HEK293 (cell line): Measurements from ENCODE around the gene SPEG.

Source experiments
- CTCF ChIA-PET: fragments of 350-600 bp; formaldehyde crosslinking; extraction: SDS; loops from one replicate; lab custom pipeline; 2021; ENCODE audit warnings: antibody characterized with exemption; lab: Yijun Ruan, JAX
- POLR2A ChIA-PET: fragments of 300-600 bp; formaldehyde crosslinking; extraction: SDS; loops from one replicate; lab custom pipeline; 2020; ENCODE audit warnings: antibody characterized with exemption, inconsistent platforms; lab: Yijun Ruan, JAX
- H3K27ac ChIP-seq: fragments of 200-500 bp; sonication (Bioruptor generic); 2 replicates; pipeline ENCODE4 v1.5.1; 2014; ENCODE audit warnings: low read depth, low read length, control low read depth, inconsistent platforms; ENCODE audit errors: extremely low read depth
- H3K36me3 ChIP-seq, 2 experiments: fragments of 200-500 bp in 1 of 2; sonication (Bioruptor generic) in 1 of 2; 1 replicate in 1 of 2; 2 replicates in 1 of 2; pipeline ENCODE4 v1.5.1; 2014 to 2017; ENCODE audit warnings: inconsistent platforms in 2 of 2, low read length in 2 of 2; ENCODE audit not compliant: control insufficient read depth in 2 of 2, insufficient read depth in 1 of 2
- H3K4me1 ChIP-seq: fragments of 200-500 bp; sonication (Bioruptor generic); 2 replicates; pipeline ENCODE4 v1.5.1; 2014; ENCODE audit warnings: mild to moderate bottlenecking, low read length, inconsistent platforms; ENCODE audit not compliant: control insufficient read depth, insufficient read depth
- H3K4me3 ChIP-seq: 2 replicates; pipeline ENCODE4 v1.5.1; 2011; ENCODE audit warnings: low read depth, mild to moderate bottlenecking, control low read depth, low read length, moderate library complexity
- H3K9me3 ChIP-seq: fragments of 200-500 bp; sonication (Bioruptor generic); 2 replicates; pipeline ENCODE4 v1.5.1; 2014; ENCODE audit warnings: low read depth, low read length, inconsistent platforms; ENCODE audit not compliant: control insufficient read depth, insufficient read depth
- FEZF1 ChIP-seq: fragments of 450-650 bp; formaldehyde crosslinking; IDR thresholded peaks from 2 replicates; pipeline ENCODE4 v1.5.1; 2016; ENCODE audit warnings: missing biosample characterization, missing genetic modification characterization
- GLI4 ChIP-seq: fragments of 450-650 bp; formaldehyde crosslinking; IDR thresholded peaks from 2 replicates; pipeline ENCODE4 v1.5.1; 2016; ENCODE audit warnings: missing biosample characterization, missing genetic modification characterization
- INSM2 ChIP-seq: fragments of 450-650 bp; formaldehyde crosslinking; IDR thresholded peaks from 2 replicates; pipeline ENCODE4 v1.5.1; 2016; ENCODE audit warnings: missing biosample characterization, missing genetic modification characterization
- KLF10 ChIP-seq: fragments of 450-650 bp; IDR thresholded peaks from 2 replicates; pipeline ENCODE4 v1.5.1; 2018; ENCODE audit warnings: missing biosample characterization, mild to moderate bottlenecking, missing genetic modification characterization
- KLF17 ChIP-seq: fragments of 450-650 bp; formaldehyde crosslinking; IDR thresholded peaks from 2 replicates; pipeline ENCODE4 v1.5.1; 2016; ENCODE audit warnings: missing biosample characterization, missing genetic modification characterization
- MZF1 ChIP-seq: fragments of 450-650 bp; formaldehyde crosslinking; IDR thresholded peaks from 2 replicates; pipeline ENCODE4 v1.5.1; 2017; ENCODE audit warnings: missing biosample characterization, missing genetic modification characterization, borderline replicate concordance
- SCRT2 ChIP-seq: fragments of 450-650 bp; formaldehyde crosslinking; IDR thresholded peaks from 2 replicates; pipeline ENCODE4 v1.5.1; 2016; ENCODE audit warnings: missing biosample characterization, missing genetic modification characterization
- SETDB1 ChIP-seq: IDR thresholded peaks from one replicate; pipeline ENCODE4 v1.6.1; 2017; ENCODE audit warnings: mild to moderate bottlenecking, low read length, moderate library complexity, mixed read lengths; ENCODE audit not compliant: insufficient read length
- ZBTB6 ChIP-seq: fragments of 450-650 bp; formaldehyde crosslinking; IDR thresholded peaks from 2 replicates; pipeline ENCODE4 v1.5.1; 2017; ENCODE audit warnings: missing biosample characterization, missing genetic modification characterization
- ZEB2 ChIP-seq: fragments of 450-650 bp; formaldehyde crosslinking; IDR thresholded peaks from 2 replicates; pipeline ENCODE4 v1.5.1; 2016; ENCODE audit warnings: missing biosample characterization, missing genetic modification characterization
- ZFP3 ChIP-seq: fragments of 450-650 bp; formaldehyde crosslinking; IDR thresholded peaks from 2 replicates; pipeline ENCODE4 v1.5.1; 2016; ENCODE audit warnings: low read depth, missing biosample characterization, missing genetic modification characterization
- ZNF157 ChIP-seq: fragments of 450-650 bp; formaldehyde crosslinking; IDR thresholded peaks from 2 replicates; pipeline ENCODE4 v1.5.1; 2016; ENCODE audit warnings: missing biosample characterization, missing genetic modification characterization
- ZNF19 ChIP-seq: fragments of 450-650 bp; formaldehyde crosslinking; IDR thresholded peaks from 2 replicates; pipeline ENCODE4; 2016; ENCODE audit warnings: missing biosample characterization, missing genetic modification characterization, low read depth
- ZNF2 ChIP-seq: fragments of 450-650 bp; formaldehyde crosslinking; IDR thresholded peaks from 2 replicates; pipeline ENCODE4 v1.5.1; 2016; ENCODE audit warnings: missing biosample characterization, missing genetic modification characterization
- ZNF23 ChIP-seq: fragments of 450-650 bp; formaldehyde crosslinking; IDR thresholded peaks from 2 replicates; pipeline ENCODE4 v1.5.1; 2016; ENCODE audit warnings: missing biosample characterization, missing genetic modification characterization, borderline replicate concordance
- ZNF26 ChIP-seq: fragments of 450-650 bp; formaldehyde crosslinking; IDR thresholded peaks from 2 replicates; pipeline ENCODE4 v1.5.1; 2016; ENCODE audit warnings: missing biosample characterization, missing genetic modification characterization
- ZNF274 ChIP-seq, 2 experiments: fragments of 200-500 bp in 1 of 2; fragments of 450-650 bp in 1 of 2; sonication (Bioruptor generic) in 1 of 2; formaldehyde crosslinking in 1 of 2; IDR thresholded peaks; 2 replicates each; pipeline versions ENCODE4 v1.5.1 to v1.6.1; 2014 to 2016; ENCODE audit warnings: borderline replicate concordance in 1 of 2, inconsistent platforms in 1 of 2, low read length in 1 of 2, missing biosample characterization in 1 of 2, missing genetic modification characterization in 1 of 2
- ZNF354C ChIP-seq: fragments of 450-650 bp; formaldehyde crosslinking; IDR thresholded peaks from 2 replicates; pipeline ENCODE4 v1.5.1; 2016; ENCODE audit warnings: missing biosample characterization, missing genetic modification characterization, low read depth, borderline replicate concordance
- ZNF433 ChIP-seq: fragments of 450-650 bp; formaldehyde crosslinking; IDR thresholded peaks from 2 replicates; pipeline ENCODE4 v1.5.1; 2016; ENCODE audit warnings: missing biosample characterization, missing genetic modification characterization, low read depth
- ZNF510 ChIP-seq: fragments of 450-650 bp; formaldehyde crosslinking; IDR thresholded peaks from 2 replicates; pipeline ENCODE4 v1.5.1; 2018; ENCODE audit warnings: mild to moderate bottlenecking, missing genetic modification characterization, missing biosample characterization; ENCODE audit not compliant: insufficient replicate concordance
- ZNF529 ChIP-seq: fragments of 450-650 bp; formaldehyde crosslinking; IDR thresholded peaks from 2 replicates; pipeline ENCODE4 v1.5.1; 2017; ENCODE audit warnings: missing genetic modification characterization, missing biosample characterization; ENCODE audit not compliant: insufficient replicate concordance
- ZNF777 ChIP-seq: fragments of 450-650 bp; formaldehyde crosslinking; IDR thresholded peaks from 2 replicates; pipeline ENCODE4 v1.5.1; 2017; ENCODE audit warnings: missing biosample characterization, missing genetic modification characterization, borderline replicate concordance
- TF ChIP-seq, protein P1 (sequence below): fragments of 450-650 bp; formaldehyde crosslinking; IDR thresholded peaks from 2 replicates; pipeline ENCODE4 v1.5.1; 2016; ENCODE audit warnings: missing biosample characterization, missing genetic modification characterization

The SPEG gene

DNA sequence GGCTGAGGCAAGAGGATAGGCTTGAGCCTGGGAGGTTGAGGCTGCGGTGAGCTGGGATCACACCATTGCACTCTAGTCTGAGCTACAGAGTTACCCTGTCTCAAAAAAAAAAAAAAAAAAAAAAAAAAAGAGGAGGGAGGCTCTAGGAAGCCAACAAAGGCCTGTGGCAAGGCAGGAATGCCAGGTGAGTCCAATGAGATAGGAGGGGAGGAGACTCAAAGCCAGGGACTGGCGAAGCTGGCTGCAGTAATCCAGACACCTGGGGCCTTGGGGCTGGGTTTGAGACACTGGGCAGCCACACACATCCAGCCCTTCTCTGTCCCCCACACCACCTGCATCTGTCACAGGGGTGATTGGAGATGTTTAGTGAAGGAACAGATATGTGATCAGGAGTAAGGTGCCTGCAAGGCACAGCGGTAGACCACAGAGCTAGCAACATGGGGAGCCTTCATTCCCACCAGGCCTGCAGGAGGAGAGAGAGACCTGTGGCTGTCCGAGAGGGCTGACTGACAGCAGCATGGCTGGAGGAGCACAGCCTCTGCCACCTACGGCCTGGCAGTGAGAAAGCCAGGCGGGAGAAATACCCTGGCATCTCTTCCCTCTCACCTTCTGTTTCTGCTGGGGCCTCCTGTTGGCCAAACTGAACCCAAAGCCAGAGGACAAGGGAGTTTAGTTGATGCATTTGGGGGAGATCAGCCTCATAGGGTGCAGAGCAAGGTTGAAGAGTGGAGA, 99.5 kb downstream of the SPEG start:
- ChIA-PET POLR2A (interaction anchor here (1.4 kb wide), 1 partner anchor 35 kb away, joined by 3 read pairs; the partner anchor contains the start of gene GMPPA), CTCF (interaction anchor here (0.7 to 8.5 kb wide), 6 partner anchors 6 to 363 kb away, joined by 4 to 252 read pairs (median 5); partner anchors contain the start of gene GMPPA)
- Histone ChIP-seq H3K4me3 (no peak overlapping the region), H3K9me3 (no peaks in the 10 kb centered on the region), H3K4me1 (no peaks in the 10 kb centered on the region), H3K27ac (no peak overlapping the region), H3K36me3 (peaks cover 0 to 7% of the 10 kb centered on the region in 2 experiments; a peak in 1 of 3 replicates)
- TF ChIP-seq ZNF19 (tag by site-specific recombination) (no peak), SCRT2 (tag by site-specific recombination) (0 out of 2 replicates have a peak, but pooled peaks have one; percentile 18)

DNA sequence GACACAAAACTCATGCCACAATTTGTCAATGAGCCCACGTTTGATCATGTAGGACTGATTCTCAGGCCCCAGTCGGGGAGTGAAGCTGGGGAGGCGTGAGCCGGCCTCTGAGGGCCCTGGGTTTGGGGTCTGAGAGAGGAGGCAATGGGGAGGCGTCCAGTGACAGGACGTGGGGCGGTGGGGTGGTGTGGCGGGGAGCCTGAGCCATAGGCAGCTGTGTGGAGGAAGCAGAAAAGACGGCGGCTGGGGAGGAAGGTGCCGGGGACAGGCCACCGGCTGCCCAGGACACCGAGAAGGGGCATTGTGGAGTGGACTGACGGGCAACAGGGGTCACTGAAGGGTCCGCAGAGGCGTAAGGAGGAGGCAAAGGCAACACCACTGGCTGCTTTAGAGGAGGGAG, 101.8 kb downstream of the SPEG start:
- no peaks in the 10 kb centered on the region for H3K4me1 ChIP-seq
- no peaks in the 10 kb centered on the region for H3K9me3 ChIP-seq
- no peak for TF ChIP-seq ZNF157
- TF ChIP-seq ZNF354C (tag by site-specific recombination) = no peak
- no peak for TF ChIP-seq KLF17 (tag by site-specific recombination)
- TF ChIP-seq SETDB1 = no peak
- TF ChIP-seq INSM2 = no peak
- TF ChIP-seq, protein P1, sequence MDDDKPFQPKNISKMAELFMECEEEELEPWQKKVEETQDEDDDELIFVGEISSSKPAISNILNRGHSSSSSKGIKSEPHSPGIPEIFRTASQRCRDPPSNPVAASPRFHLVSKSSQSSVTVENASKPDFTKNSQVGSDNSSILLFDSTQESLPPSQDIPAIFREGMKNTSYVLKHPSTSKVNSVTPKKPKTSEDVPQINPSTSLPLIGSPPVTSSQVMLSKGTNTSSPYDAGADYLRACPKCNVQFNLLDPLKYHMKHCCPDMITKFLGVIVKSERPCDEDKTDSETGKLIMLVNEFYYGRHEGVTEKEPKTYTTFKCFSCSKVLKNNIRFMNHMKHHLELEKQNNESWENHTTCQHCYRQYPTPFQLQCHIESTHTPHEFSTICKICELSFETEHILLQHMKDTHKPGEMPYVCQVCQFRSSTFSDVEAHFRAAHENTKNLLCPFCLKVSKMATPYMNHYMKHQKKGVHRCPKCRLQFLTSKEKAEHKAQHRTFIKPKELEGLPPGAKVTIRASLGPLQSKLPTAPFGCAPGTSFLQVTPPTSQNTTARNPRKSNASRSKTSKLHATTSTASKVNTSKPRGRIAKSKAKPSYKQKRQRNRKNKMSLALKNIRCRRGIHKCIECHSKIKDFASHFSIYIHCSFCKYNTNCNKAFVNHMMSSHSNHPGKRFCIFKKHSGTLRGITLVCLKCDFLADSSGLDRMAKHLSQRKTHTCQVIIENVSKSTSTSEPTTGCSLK = no peak
- TF ChIP-seq ZNF23 = no peak
- TF ChIP-seq ZBTB6 (tag by site-specific recombination) = no peak
- no peak for TF ChIP-seq ZNF274 (IDR thresholded peaks at IDR 0.05; ENCODE audit: low read length)
- TF ChIP-seq ZNF274 (tag by site-specific recombination; IDR thresholded peaks at IDR 0.05; ENCODE audit: borderline replicate concordance) = no peak
- TF ChIP-seq, all 188 proteins: peak for 0
- Histone ChIP-seq H3K27ac (no peak overlapping the region), H3K4me3 (no peak overlapping the region), H3K36me3 (peaks cover 0 to 30% of the 10 kb centered on the region in 2 experiments; a peak in 1 of 3 replicates)
- CTCF ChIA-PET = interaction anchor here (1.0 kb wide), 1 partner anchor 77 kb away, joined by 3 read pairs; no protein-coding TSS in a partner anchor
- POLR2A ChIA-PET = no interaction called here

DNA sequence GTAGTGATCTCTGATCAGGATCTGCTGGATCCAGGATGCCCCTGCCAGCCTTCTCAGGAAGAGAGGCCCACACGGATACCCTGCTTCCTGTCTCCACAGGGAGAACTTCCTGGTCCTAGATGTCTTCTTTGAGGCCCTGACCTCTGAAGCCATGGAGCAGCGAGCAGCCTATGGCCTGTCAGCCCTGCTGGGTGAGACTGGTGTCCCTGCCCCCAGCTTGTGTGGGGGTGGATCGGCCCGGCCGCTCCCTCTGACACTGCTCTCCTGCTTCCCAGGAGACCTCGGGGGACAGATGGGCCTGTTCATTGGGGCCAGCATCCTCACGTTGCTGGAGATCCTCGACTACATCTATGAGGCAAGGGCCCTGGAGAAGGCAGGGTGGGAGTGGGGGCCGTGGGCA, 102.3 kb downstream of the SPEG start:
- Histone ChIP-seq H3K27ac (no peak overlapping the region), H3K36me3 (peaks cover 0 to 32% of the 10 kb centered on the region in 2 experiments; a peak in 1 of 3 replicates), H3K9me3 (no peaks in the 10 kb centered on the region), H3K4me3 (no peak overlapping the region), H3K4me1 (no peaks in the 10 kb centered on the region)
- POLR2A ChIA-PET = no interaction called here
- CTCF ChIA-PET = interaction anchor here (0.5 to 1.0 kb wide), 2 partner anchors 78 to 320 kb away, joined by 3 read pairs; no protein-coding TSS in a partner anchor
- no peak for TF ChIP-seq ZNF529 (tag by site-specific recombination)
- TF ChIP-seq KLF10 (tag by site-specific recombination) = no peak
- no peak for TF ChIP-seq ZFP3 (tag by site-specific recombination)
- TF ChIP-seq ZNF510 (tag by site-specific recombination) = no peak
- TF ChIP-seq FEZF1 = no peak
- no peak for TF ChIP-seq ZNF433 (tag by site-specific recombination)
- no peak for TF ChIP-seq ZEB2
- TF ChIP-seq ZNF777 (tag by site-specific recombination) = no peak
- no peak for TF ChIP-seq MZF1
- no peak for TF ChIP-seq ZNF19 (tag by site-specific recombination)
- TF ChIP-seq ZNF26 (tag by site-specific recombination) = no peak
- TF ChIP-seq ZNF2 (tag by site-specific recombination) = no peak
- TF ChIP-seq GLI4 (tag by site-specific recombination) = no peak
